Measurements from ENCODE around the gene SPDYE4.

DNA sequence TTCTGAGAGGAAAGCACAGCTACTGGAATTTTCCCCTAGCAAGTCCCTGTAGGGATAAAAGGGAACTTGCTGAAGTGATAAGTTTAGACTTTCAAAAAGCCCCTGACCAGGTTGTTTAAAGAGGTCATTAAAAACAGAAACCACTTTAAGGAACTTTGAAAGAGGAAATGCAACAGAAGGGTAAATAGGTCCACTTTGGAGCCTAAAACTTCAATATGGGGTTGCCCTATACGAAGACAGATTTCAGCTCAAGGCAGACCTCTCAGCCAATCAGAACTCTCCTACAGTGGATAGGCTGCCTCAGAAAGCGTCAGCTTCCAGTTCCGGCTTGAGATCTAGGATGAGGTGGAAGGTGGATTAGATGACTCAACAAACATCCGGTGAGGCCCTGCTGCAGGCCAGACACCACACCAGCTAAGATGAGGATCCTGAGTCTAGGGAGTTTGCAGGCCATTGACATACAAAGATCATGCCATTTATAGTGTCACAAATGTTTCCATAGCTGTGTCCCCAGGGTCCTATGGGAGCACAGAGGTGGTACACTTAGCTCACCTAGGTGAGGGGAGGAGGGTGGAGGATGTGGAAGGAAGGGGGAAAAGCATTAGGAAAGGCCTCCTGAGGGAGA, 48.7 kb upstream of the SPDYE4 start:
- TF ChIP-seq, protein P1, sequence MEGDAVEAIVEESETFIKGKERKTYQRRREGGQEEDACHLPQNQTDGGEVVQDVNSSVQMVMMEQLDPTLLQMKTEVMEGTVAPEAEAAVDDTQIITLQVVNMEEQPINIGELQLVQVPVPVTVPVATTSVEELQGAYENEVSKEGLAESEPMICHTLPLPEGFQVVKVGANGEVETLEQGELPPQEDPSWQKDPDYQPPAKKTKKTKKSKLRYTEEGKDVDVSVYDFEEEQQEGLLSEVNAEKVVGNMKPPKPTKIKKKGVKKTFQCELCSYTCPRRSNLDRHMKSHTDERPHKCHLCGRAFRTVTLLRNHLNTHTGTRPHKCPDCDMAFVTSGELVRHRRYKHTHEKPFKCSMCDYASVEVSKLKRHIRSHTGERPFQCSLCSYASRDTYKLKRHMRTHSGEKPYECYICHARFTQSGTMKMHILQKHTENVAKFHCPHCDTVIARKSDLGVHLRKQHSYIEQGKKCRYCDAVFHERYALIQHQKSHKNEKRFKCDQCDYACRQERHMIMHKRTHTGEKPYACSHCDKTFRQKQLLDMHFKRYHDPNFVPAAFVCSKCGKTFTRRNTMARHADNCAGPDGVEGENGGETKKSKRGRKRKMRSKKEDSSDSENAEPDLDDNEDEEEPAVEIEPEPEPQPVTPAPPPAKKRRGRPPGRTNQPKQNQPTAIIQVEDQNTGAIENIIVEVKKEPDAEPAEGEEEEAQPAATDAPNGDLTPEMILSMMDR (conservative IDR thresholded peaks at IDR 0.05; ENCODE audit: low read length), result no peak
- no peak for TF ChIP-seq EZH2phosphoT487 (IDR thresholded peaks at IDR 0.05; ENCODE audit: borderline replicate concordance)
